GM23248 (cell line): ENCODE measurements around the gene MEGF9. TPM values are rescaled to one million over a fixed set of nuclear protein-coding genes. Genes with fewer than 3 reads are reported as not detected.
"Not testable (repeated sequence)": the region's sequence is repeated elsewhere in the genome, so short reads cannot be mapped to it uniquely, and the experiment has no call there.

ENCODE experiments used
- DNase-seq: peaks from one replicate; pipeline ENCODE4 v3.0.0-alpha.2; 2015
- H2AFZ ChIP-seq: fragments of 200-600 bp; sonication (generic); 2 replicates; pipeline ENCODE4 v1.6.1; 2016; ENCODE audit warnings: antibody characterized with exemption
- H3F3A ChIP-seq: fragments of 200-600 bp; sonication (generic); 2 replicates; pipeline ENCODE4 v1.6.1; 2016; ENCODE audit warnings: mild to moderate bottlenecking, antibody characterized with exemption, mixed run types; ENCODE audit not compliant: insufficient read depth
- H3K27ac ChIP-seq: fragments of 200-600 bp; sonication (generic); 2 replicates; pipeline ENCODE4 v1.5.1; 2016; ENCODE audit warnings: mild to moderate bottlenecking
- H3K27me3 ChIP-seq: fragments of 200-600 bp; sonication (generic); replicated peaks from 2 replicates; pipeline ENCODE4 v1.6.1; 2016; ENCODE audit warnings: mild to moderate bottlenecking; ENCODE audit not compliant: insufficient read depth
- H3K36me3 ChIP-seq: fragments of 200-600 bp; sonication (generic); 2 replicates; pipeline ENCODE4 v1.6.1; 2016; ENCODE audit warnings: low read depth, mild to moderate bottlenecking
- H3K4me1 ChIP-seq: fragments of 200-600 bp; sonication (generic); 2 replicates; pipeline ENCODE4 v1.6.1; 2016; ENCODE audit warnings: mild to moderate bottlenecking; ENCODE audit not compliant: insufficient read depth
- H3K4me2 ChIP-seq: fragments of 200-600 bp; sonication (generic); one replicate; pipeline ENCODE4 v1.6.1; 2016; ENCODE audit warnings: mild to moderate bottlenecking; ENCODE audit not compliant: unreplicated experiment
- H3K4me3 ChIP-seq: fragments of 200-600 bp; sonication (generic); 2 replicates; pipeline ENCODE4 v1.5.1; 2016; ENCODE audit warnings: mild to moderate bottlenecking
- H3K79me2 ChIP-seq: fragments of 200-600 bp; sonication (generic); 2 replicates; pipeline ENCODE4 v1.6.1; 2016; ENCODE audit warnings: mild to moderate bottlenecking; ENCODE audit not compliant: insufficient read depth
- H3K9ac ChIP-seq: fragments of 200-600 bp; sonication (generic); 2 replicates; pipeline ENCODE4 v1.6.1; 2016; ENCODE audit warnings: mild to moderate bottlenecking
- H3K9me2 ChIP-seq: fragments of 200-600 bp; sonication (generic); 2 replicates; pipeline ENCODE4 v1.6.1; 2016; ENCODE audit warnings: mixed run types, mild to moderate bottlenecking, moderate library complexity; ENCODE audit not compliant: insufficient read depth
- H3K9me3 ChIP-seq: fragments of 200-600 bp; sonication (generic); one replicate; pipeline ENCODE4 v1.6.1; 2017; ENCODE audit warnings: low read depth
- H4K20me1 ChIP-seq: fragments of 200-600 bp; sonication (generic); 2 replicates; pipeline ENCODE4 v1.6.0; 2016; ENCODE audit not compliant: insufficient read depth
- EZH2 ChIP-seq: fragments of 200-600 bp; sonication (generic); IDR thresholded peaks from 2 replicates; pipeline ENCODE4 v1.6.1; 2018; ENCODE audit warnings: antibody characterized with exemption, mild to moderate bottlenecking; ENCODE audit not compliant: insufficient read depth, poor library complexity, severe bottlenecking
- EZH2phosphoT487 ChIP-seq: fragments of 200-600 bp; sonication (generic); IDR thresholded peaks from 2 replicates; pipeline ENCODE4 v1.6.1; 2018; ENCODE audit warnings: antibody characterized with exemption, moderate library complexity, mild to moderate bottlenecking, low read depth; ENCODE audit not compliant: insufficient read depth
- WGBS, 2 experiments: methylation state at CpG; one replicate each; pipeline ENCODE4 v1.1.6; 2015 to 2017; ENCODE audit warnings: low lambda C conversion rate in 2 of 2, low coverage in 1 of 2; ENCODE audit errors: missing lambda C conversion rate in 2 of 2; 5-methylcytosine and 5-hydroxymethylcytosine counted together
- in situ Hi-C: fragments of 300-500 bp; cut with MboI; formaldehyde crosslinking; loops from 2 replicates; pipeline ENCODE4 v1.15.0; 2020
- polyA plus RNA-seq: library from polyadenylated mRNA; unstranded; fragments of >200 nt; fragmentation: Nextera tagmentation; extraction: Ambion mirVana; gene quantifications from 2 replicates; pipeline ENCODE4 v1.2.1, GENCODE V29; 2016
- total RNA-seq: library from RNA; depleted of rRNA; stranded (reverse); fragments of >200 nt; shearing (Covaris generic); gene quantifications from 2 replicates; pipeline ENCODE4 v1.2.3, GENCODE V29; 2014; rRNA removed

Gene MEGF9
- total and polyA plus RNA-seq, 2 experiments from 2014 or later: 2.1 to 3.8 TPM

GRCh38 chr9:120557205-120557604 is 157.1 kb downstream of the MEGF9 start:
- H3K9me2 ChIP-seq: no peaks in the 10 kb centered on the region
- H3K27me3 ChIP-seq: no peaks in the 10 kb centered on the region
- H3K4me2 ChIP-seq: no peak overlapping the region
- H4K20me1 ChIP-seq: no peaks in the 10 kb centered on the region
- H3K4me1 ChIP-seq: no peaks in the 10 kb centered on the region
- H2AFZ ChIP-seq: no peak overlapping the region
- no peak overlapping the region for H3K27ac ChIP-seq
- in situ Hi-C loops: no loop called here
- DNase-seq: no peak
- WGBS, 2 experiments: 48 to 50% methylated on average over 2 of the region's 2 CpGs
- H3K79me2 ChIP-seq: peaks cover 24% of the 10 kb centered on the region
- no peaks in the 10 kb centered on the region for H3F3A ChIP-seq
- no peaks in the 10 kb centered on the region for H3K9me3 ChIP-seq
- no peak overlapping the region for H3K4me3 ChIP-seq
- no peak overlapping the region for H3K9ac ChIP-seq
- H3K36me3 ChIP-seq: no peaks in the 10 kb centered on the region
- TF ChIP-seq EZH2phosphoT487: no peak
- no peak for TF ChIP-seq EZH2

GRCh38 chr9:120556775-120557174 is 157.5 kb downstream of the MEGF9 start:
- in situ Hi-C loops: no loop called here
- H3K4me1 ChIP-seq: no peaks in the 10 kb centered on the region
- H3K27ac ChIP-seq: no peak overlapping the region
- WGBS, 2 experiments: 87 to 90% methylated on average over 3 of the region's 3 CpGs
- no peaks in the 10 kb centered on the region for H3K27me3 ChIP-seq
- H3K9ac ChIP-seq: no peak overlapping the region
- H3K79me2 ChIP-seq: peaks cover 24% of the 10 kb centered on the region
- no peaks in the 10 kb centered on the region for H3K9me2 ChIP-seq
- DNase-seq: no peak
- H4K20me1 ChIP-seq: no peaks in the 10 kb centered on the region
- no peaks in the 10 kb centered on the region for H3K9me3 ChIP-seq
- H3K36me3 ChIP-seq: no peaks in the 10 kb centered on the region
- H3K4me3 ChIP-seq: no peak overlapping the region
- no peak overlapping the region for H2AFZ ChIP-seq
- no peaks in the 10 kb centered on the region for H3F3A ChIP-seq
- no peak overlapping the region for H3K4me2 ChIP-seq
- no peak for TF ChIP-seq EZH2
- TF ChIP-seq EZH2phosphoT487: no peak

- DNase-seq: no peak
- in situ Hi-C loops: no loop called here
- 93 to 99% methylated on average over 4 of the region's 4 CpGs for WGBS, 2 experiments
These were observed 158.4 kb downstream of the MEGF9 start for GRCh38 chr9:120555839-120556238.

GRCh38 chr9:120552210-120552704 is 162.0 kb downstream of the MEGF9 start:
- H3K4me3 ChIP-seq, DNase-seq, H3K4me1 ChIP-seq, H4K20me1 ChIP-seq, H3K27ac ChIP-seq, H3F3A ChIP-seq, H2AFZ ChIP-seq, H3K9ac ChIP-seq, H3K9me2 ChIP-seq, in situ Hi-C loops, H3K9me3 ChIP-seq, H3K4me2 ChIP-seq, H3K27me3 ChIP-seq: not testable (repeated sequence)
- Histone ChIP-seq H3K36me3 (peaks cover 12% of the 10 kb centered on the region), H3K79me2 (peaks cover 14% of the 10 kb centered on the region)
- 91 to 96% methylated on average over 6 of the region's 7 CpGs for WGBS, 2 experiments

More at GRCh38 chr9:120555839-120556238, 158.4 kb downstream of the MEGF9 start:
- H4K20me1 ChIP-seq: no peaks in the 10 kb centered on the region
- H3K4me2 ChIP-seq: no peak overlapping the region
- H3K9me2 ChIP-seq: no peaks in the 10 kb centered on the region
- no peaks in the 10 kb centered on the region for H3K36me3 ChIP-seq
- no peaks in the 10 kb centered on the region for H3F3A ChIP-seq
- H3K79me2 ChIP-seq: peaks cover 16% of the 10 kb centered on the region
- no peak overlapping the region for H3K9ac ChIP-seq
- H3K27ac ChIP-seq: no peak overlapping the region
- H3K27me3 ChIP-seq: no peaks in the 10 kb centered on the region
- H2AFZ ChIP-seq: no peak overlapping the region
- no peaks in the 10 kb centered on the region for H3K9me3 ChIP-seq
- no peak for TF ChIP-seq EZH2
- no peak for TF ChIP-seq EZH2phosphoT487
- H3K4me3 ChIP-seq: no peak overlapping the region
- H3K4me1 ChIP-seq: no peaks in the 10 kb centered on the region

Other genes starting within 250 kb of the MEGF9 start
- gene CDK5RAP2, start 134.3 kb downstream of the MEGF9 start, total RNA-seq: 75.8 and 77.0 TPM in 2 replicates
- gene CDK5RAP2, start 134.3 kb downstream of the MEGF9 start, polyA plus RNA-seq: 49.2 and 52.6 TPM in 2 replicates
- 18.3 and 23.7 TPM in 2 replicates for gene FBXW2, start 78.9 kb upstream of the MEGF9 start, total RNA-seq
- gene FBXW2, start 78.9 kb upstream of the MEGF9 start, polyA plus RNA-seq: 45.5 and 47.1 TPM in 2 replicates
- gene PSMD5, start 128.5 kb upstream of the MEGF9 start, total RNA-seq: 34.7 and 37.2 TPM in 2 replicates
- gene PSMD5, start 128.5 kb upstream of the MEGF9 start, polyA plus RNA-seq: 43.1 and 43.3 TPM in 2 replicates
- 16.7 and 28.2 TPM in 2 replicates for gene PHF19, start 162.7 kb upstream of the MEGF9 start, total RNA-seq
- gene PHF19, start 162.7 kb upstream of the MEGF9 start, polyA plus RNA-seq: 15.1 and 17.1 TPM in 2 replicates
- 0.38 and 0.54 TPM in 2 replicates for gene TRAF1, start 212.3 kb upstream of the MEGF9 start, total RNA-seq
- 0.54 and 0.75 TPM in 2 replicates for gene TRAF1, start 212.3 kb upstream of the MEGF9 start, polyA plus RNA-seq